ENCODE data around the gene ELK4.

Gene ELK4

DNA sequence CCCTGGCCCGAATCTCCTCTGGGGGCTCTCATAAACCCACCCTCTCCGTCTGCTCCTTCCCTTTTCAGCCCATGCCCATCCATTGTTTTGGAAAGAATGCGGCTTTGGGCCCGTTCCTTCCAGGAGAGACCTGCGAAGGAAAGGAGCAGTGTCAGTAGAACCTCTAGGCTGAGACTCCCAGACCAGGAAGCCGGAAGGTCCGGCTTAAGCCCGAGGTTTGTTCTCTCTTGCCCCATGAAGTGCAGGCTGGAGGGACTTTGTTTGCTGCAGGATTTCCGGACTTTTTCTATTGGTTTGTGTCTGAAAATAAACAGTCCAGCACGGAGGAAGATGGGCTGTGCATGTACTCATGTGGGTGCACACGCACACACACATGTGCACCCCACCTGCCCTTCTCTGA lies 49.8 kb downstream of the ELK4 start:
- TF ChIP-seq, protein P1, sequence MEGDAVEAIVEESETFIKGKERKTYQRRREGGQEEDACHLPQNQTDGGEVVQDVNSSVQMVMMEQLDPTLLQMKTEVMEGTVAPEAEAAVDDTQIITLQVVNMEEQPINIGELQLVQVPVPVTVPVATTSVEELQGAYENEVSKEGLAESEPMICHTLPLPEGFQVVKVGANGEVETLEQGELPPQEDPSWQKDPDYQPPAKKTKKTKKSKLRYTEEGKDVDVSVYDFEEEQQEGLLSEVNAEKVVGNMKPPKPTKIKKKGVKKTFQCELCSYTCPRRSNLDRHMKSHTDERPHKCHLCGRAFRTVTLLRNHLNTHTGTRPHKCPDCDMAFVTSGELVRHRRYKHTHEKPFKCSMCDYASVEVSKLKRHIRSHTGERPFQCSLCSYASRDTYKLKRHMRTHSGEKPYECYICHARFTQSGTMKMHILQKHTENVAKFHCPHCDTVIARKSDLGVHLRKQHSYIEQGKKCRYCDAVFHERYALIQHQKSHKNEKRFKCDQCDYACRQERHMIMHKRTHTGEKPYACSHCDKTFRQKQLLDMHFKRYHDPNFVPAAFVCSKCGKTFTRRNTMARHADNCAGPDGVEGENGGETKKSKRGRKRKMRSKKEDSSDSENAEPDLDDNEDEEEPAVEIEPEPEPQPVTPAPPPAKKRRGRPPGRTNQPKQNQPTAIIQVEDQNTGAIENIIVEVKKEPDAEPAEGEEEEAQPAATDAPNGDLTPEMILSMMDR (IDR thresholded peaks at IDR 0.05) = no peak
- H3K4me2 ChIP-seq (ENCODE audit: low read length) = no peak overlapping the region
- no peak overlapping the region for H3K27ac ChIP-seq

DNA sequence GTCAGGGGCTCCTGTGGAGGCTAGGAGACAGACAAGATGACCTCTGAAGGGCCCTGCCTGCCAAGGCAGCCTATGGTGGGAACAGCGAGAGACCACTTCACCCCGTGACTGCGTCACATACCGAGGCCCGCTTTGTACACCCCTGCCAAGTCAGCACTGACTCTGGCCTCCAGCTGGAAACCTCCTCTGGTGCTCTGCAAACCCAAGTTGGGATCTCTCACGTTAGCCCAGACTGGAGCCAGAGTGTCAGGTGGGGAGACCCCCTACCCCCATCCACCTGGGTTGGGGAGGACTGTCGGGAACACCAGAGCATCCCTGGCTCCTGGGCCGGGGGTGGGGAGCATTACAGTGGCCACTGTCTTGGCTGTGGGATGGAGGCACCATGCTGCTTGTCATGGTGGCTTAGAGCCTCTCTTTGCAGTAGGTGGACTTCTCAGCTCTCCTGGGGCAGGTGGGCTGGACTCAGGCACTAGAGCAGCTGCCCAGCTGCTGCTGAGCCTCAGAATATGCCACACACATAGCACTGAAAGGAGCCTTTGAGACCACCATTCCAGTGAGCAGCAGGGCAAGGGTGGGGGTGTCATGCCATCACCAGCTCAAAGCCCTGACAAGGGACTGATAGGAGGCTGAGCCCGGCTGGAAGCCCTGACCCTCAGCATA lies 50.4 kb downstream of the ELK4 start:
- H3K4me3 ChIP-seq (ENCODE audit: low read depth, low read length) = no peak overlapping the region
- H2AFZ ChIP-seq = no peak overlapping the region
- no peak overlapping the region for H3K27ac ChIP-seq
- no peak overlapping the region for H3K9ac ChIP-seq
- H3K4me2 ChIP-seq (ENCODE audit: low read length) = no peak overlapping the region
- H3K4me1 ChIP-seq = peaks cover 5% of the 10 kb centered on the region
- no peaks in the 10 kb centered on the region for H3K9me3 ChIP-seq (ENCODE audit: control insufficient read depth, low read length)
- H3K27me3 ChIP-seq (ENCODE audit: control insufficient read depth, insufficient read depth, low read length) = no peaks in the 10 kb centered on the region
- H3K79me2 ChIP-seq = no peaks in the 10 kb centered on the region
- H3K36me3 ChIP-seq (ENCODE audit: control insufficient read depth, insufficient read depth, low read length) = no peaks in the 10 kb centered on the region
- TF ChIP-seq, protein P1 (IDR thresholded peaks at IDR 0.05) = no peak

More for the DNA sequence above, 49.8 kb downstream of the ELK4 start:
- H3K27me3 ChIP-seq (ENCODE audit: control insufficient read depth, insufficient read depth, low read length) = no peaks in the 10 kb centered on the region
- no peak overlapping the region for H2AFZ ChIP-seq
- no peaks in the 10 kb centered on the region for H3K79me2 ChIP-seq
- no peaks in the 10 kb centered on the region for H3K9me3 ChIP-seq (ENCODE audit: control insufficient read depth, low read length)
- H3K4me1 ChIP-seq = peaks cover 5% of the 10 kb centered on the region
- no peaks in the 10 kb centered on the region for H3K36me3 ChIP-seq (ENCODE audit: control insufficient read depth, insufficient read depth, low read length)
- H3K9ac ChIP-seq = no peak overlapping the region
- no peak overlapping the region for H3K4me3 ChIP-seq (ENCODE audit: low read depth, low read length)

DNA sequence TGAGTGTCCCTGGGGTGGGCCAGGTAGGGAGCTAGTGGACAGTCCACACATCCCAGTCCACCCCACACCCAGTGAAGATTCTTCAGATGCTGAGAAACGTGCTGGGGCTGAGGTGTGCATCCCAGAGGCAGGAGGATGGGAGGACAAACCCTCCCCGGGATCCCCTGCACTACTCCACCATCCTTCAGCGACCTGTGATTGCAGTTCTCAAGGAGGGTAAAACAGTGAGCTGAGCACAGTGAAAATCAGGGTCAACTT lies 51.0 kb downstream of the ELK4 start:
- Histone ChIP-seq H3K4me2 (ENCODE audit: low read length) (no peak overlapping the region), H2AFZ (no peak overlapping the region), H3K27ac (no peak overlapping the region), H3K79me2 (no peaks in the 10 kb centered on the region), H3K27me3 (ENCODE audit: control insufficient read depth, insufficient read depth, low read length) (no peaks in the 10 kb centered on the region), H3K4me1 (peaks cover 5% of the 10 kb centered on the region), H3K9me3 (ENCODE audit: control insufficient read depth, low read length) (no peaks in the 10 kb centered on the region), H3K4me3 (ENCODE audit: low read depth, low read length) (no peak overlapping the region), H3K36me3 (ENCODE audit: control insufficient read depth, insufficient read depth, low read length) (no peaks in the 10 kb centered on the region), H3K9ac (no peak overlapping the region)
- TF ChIP-seq, protein P1 (IDR thresholded peaks at IDR 0.05) = no peak

DNA sequence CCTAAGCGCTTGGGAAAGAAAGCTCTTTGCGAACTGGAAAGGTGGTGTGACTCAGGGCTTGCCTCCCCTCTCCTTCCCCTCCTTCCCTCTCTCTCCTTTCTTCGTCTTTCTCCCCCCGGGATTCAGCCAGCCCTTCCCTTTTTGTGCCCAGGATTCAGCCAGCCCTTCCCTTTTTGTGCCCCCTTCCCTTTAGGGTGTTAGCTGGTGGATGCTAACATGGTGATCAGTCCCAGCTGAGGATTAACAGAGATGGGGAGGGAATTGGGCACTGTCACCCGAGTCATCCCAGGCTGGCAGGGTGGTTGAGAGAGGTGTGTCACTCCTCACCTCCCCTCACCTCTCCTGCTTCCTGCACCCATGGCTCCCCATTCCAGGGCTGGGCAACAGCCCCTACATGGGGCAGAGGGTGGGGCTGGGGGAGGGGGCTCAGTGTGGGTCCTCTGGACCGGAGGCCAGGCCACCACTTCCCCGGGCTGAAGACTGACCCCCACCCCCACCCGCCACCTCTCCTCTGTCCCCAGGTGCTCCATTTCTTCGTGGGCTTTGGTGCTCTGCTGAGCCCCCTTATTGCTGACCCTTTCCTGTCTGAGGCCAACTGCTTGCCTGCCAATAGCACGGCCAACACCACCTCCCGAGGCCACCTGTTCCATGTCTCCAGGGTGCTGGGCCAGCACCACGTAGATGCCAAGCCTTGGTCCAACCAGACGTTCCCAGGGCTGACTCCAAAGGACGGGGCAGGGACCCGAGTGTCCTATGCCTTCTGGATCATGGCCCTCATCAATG lies 51.5 kb downstream of the ELK4 start:
- Histone ChIP-seq H3K36me3 (ENCODE audit: control insufficient read depth, insufficient read depth, low read length) (no peaks in the 10 kb centered on the region), H3K9ac (no peak overlapping the region), H3K4me2 (ENCODE audit: low read length) (no peak overlapping the region), H3K4me3 (ENCODE audit: low read depth, low read length) (no peak overlapping the region), H3K79me2 (no peaks in the 10 kb centered on the region), H3K27ac (no peak overlapping the region), H3K9me3 (ENCODE audit: control insufficient read depth, low read length) (no peaks in the 10 kb centered on the region), H2AFZ (no peak overlapping the region), H3K4me1 (peaks cover 5% of the 10 kb centered on the region), H3K27me3 (ENCODE audit: control insufficient read depth, insufficient read depth, low read length) (no peaks in the 10 kb centered on the region)
- TF ChIP-seq, protein P1 (IDR thresholded peaks at IDR 0.05) = no peak

DNA sequence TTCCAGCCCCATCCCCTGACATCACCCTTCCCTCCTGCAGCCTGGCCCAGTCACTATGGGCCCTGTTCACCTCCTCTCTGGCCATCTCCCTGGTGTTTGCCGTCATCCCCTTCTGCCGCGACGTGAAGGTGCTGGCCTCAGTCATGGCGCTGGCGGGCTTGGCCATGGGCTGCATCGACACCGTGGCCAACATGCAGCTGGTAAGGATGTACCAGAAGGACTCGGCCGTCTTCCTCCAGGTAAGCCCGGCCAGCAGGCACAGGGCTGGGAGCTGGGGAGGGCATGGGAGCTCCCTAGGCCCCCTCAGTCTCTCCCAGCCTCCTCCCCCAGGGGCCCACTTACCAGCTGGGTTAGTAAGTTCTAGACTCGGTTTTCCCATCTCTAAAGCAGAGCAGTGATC lies 52.1 kb downstream of the ELK4 start:
- no peaks in the 10 kb centered on the region for H3K27me3 ChIP-seq (ENCODE audit: control insufficient read depth, insufficient read depth, low read length)
- H2AFZ ChIP-seq = no peak overlapping the region
- H3K4me3 ChIP-seq (ENCODE audit: low read depth, low read length) = no peak overlapping the region
- TF ChIP-seq, protein P1 (IDR thresholded peaks at IDR 0.05) = no peak
- H3K36me3 ChIP-seq (ENCODE audit: control insufficient read depth, insufficient read depth, low read length) = no peaks in the 10 kb centered on the region
- H3K79me2 ChIP-seq = no peaks in the 10 kb centered on the region
- no peak overlapping the region for H3K4me2 ChIP-seq (ENCODE audit: low read length)
- no peak overlapping the region for H3K27ac ChIP-seq
- H3K9me3 ChIP-seq (ENCODE audit: control insufficient read depth, low read length) = no peaks in the 10 kb centered on the region
- peaks cover 5% of the 10 kb centered on the region for H3K4me1 ChIP-seq
- no peak overlapping the region for H3K9ac ChIP-seq
